Measurements from ENCODE around the gene ATP10B. TPM values are rescaled to one million over a fixed set of nuclear protein-coding genes. Genes with fewer than 3 reads are reported as not detected.

Gene ATP10B
- total RNA-seq, 2 experiments from 2014 or later, result not detected

DNA sequence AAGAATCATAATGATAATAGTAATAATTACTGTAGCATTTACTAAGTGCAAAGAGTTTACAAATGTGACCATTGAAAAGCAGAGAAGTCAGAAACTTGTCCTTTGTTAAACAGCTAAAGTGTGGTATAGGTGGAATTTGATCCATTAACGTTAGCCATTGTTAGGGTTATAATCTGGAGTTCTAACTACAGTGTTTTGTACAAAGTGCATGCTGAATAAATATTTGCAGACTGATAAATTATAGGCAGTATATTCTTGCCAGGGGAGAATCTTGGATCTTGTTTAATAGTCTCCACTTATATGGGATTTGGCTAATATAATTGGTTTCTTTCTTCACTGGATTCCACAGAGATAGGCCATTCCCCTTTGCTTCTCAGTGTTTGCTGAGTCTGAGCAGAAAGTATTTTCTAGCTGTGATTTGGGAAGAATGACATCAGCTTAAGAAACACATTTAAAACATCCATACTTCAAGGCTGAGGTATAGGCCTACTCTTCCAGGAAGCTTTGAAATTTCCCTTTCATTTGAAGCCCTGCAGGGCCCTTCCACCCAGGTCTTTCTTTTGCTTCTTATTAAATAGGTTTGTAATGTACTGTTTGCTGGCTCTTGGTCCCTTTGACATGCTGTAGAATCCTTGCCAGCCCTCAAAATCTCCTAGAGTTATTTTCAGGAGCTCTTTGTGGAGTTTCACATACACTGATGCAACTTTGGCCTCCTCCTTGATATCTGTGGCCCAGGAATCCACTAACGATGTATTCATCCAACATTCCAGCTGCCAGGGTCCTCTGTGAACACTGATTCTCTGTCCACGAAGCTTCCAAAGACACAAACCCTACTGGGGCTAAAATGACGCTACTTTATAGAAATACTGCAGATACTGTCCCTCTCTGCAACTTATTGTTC is 51.4 kb downstream of the ATP10B start:
- Mint-ChIP-seq H3K27ac (no peak overlapping the region), H3K4me1 (ENCODE audit: low read depth) (no peaks in the 10 kb centered on the region), H3K27me3 (no peaks in the 10 kb centered on the region), H3K36me3 (no peaks in the 10 kb centered on the region), H3K9me3 (no peaks in the 10 kb centered on the region), H3K4me3 (no peak overlapping the region)
- intact Hi-C loops (cut with micrococcal nuclease), result no loop called here
- ChIA-PET CTCF (no interaction called here), POLR2A (no interaction called here)
- DNase-seq, result no peak

DNA sequence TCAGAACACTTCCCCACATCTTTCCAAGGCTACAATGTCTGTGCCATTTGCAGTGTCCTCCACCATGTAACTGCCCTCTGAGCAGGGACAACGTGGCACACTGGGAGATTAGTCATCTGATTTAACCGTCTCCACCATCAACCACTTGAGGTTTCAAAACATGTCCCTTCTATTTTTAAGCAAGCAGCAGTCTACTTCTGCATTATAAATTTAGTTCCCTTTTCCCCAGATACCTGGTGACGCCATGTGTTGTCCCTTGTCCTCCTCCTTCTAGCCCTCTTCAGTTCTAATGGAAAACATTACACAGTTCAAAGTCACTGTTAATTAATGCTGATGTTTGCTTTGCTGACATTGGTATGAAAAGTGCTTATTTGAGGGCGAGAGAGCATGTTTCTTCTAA is 52.8 kb downstream of the ATP10B start:
- ChIA-PET POLR2A (no interaction called here), CTCF (no interaction called here)
- no peaks in the 10 kb centered on the region for H3K36me3 Mint-ChIP-seq
- H3K27me3 Mint-ChIP-seq, result no peaks in the 10 kb centered on the region
- no peaks in the 10 kb centered on the region for H3K9me3 Mint-ChIP-seq
- no peak overlapping the region for H3K27ac Mint-ChIP-seq
- no peak overlapping the region for H3K4me3 Mint-ChIP-seq
- intact Hi-C loops (cut with micrococcal nuclease), result no loop called here
- DNase-seq, result no peak
- H3K4me1 Mint-ChIP-seq (ENCODE audit: low read depth), result no peaks in the 10 kb centered on the region

DNA sequence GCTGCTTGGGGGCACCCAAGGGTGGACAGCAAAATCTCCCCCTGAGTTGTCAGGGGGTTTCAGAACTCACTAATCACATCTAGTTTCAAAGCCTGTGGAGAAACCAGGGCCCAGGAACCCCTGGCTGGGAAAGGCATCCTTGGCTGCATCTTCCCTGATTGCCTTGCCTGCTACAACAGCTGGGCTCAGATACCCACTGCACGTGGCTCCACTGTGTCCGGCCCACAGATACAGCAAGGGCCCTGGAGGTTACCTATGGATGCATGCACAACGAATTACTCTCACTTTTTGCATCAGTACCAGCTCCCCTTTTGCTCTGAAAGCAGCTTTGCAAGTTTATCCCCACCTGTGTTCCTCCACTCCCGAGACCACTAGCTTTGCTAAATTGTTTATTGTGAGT is 55.0 kb downstream of the ATP10B start:
- CTCF ChIA-PET, result no interaction called here
- H3K27me3 Mint-ChIP-seq, result no peaks in the 10 kb centered on the region

DNA sequence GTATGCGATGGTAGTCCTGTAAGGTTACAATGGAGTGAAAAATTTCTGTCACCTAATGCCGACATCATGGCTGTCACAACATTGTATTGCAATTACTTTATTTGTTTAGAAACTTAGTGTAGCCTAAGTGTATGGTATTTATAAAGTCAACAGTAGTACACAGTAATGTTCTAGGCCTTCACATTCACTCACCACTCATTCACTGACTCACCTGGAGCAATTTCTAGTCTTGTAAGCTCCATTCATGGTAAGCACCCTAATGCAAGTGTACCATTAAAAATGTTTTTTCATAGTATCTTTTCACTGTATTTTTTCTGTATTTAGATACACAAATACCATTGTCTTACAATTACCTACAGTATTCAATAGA is 58.5 kb downstream of the ATP10B start:
- POLR2A ChIA-PET, result no interaction called here
- H3K4me1 Mint-ChIP-seq (ENCODE audit: low read depth), result no peaks in the 10 kb centered on the region
- H3K27ac Mint-ChIP-seq, result no peak overlapping the region
- DNase-seq, result no peak
- intact Hi-C loops (cut with micrococcal nuclease), result no loop called here
- H3K9me3 Mint-ChIP-seq, result no peaks in the 10 kb centered on the region
- no peaks in the 10 kb centered on the region for H3K27me3 Mint-ChIP-seq
- no peak overlapping the region for H3K4me3 Mint-ChIP-seq
- CTCF ChIA-PET, result no interaction called here
- no peaks in the 10 kb centered on the region for H3K36me3 Mint-ChIP-seq

More for the DNA sequence above, 55.0 kb downstream of the ATP10B start:
- intact Hi-C loops (cut with micrococcal nuclease), result no loop called here
- no peaks in the 10 kb centered on the region for H3K9me3 Mint-ChIP-seq
- H3K27ac Mint-ChIP-seq, result no peak overlapping the region
- POLR2A ChIA-PET, result no interaction called here
- no peaks in the 10 kb centered on the region for H3K36me3 Mint-ChIP-seq
- H3K4me3 Mint-ChIP-seq, result no peak overlapping the region
- no peak for DNase-seq
- no peaks in the 10 kb centered on the region for H3K4me1 Mint-ChIP-seq (ENCODE audit: low read depth)

DNA sequence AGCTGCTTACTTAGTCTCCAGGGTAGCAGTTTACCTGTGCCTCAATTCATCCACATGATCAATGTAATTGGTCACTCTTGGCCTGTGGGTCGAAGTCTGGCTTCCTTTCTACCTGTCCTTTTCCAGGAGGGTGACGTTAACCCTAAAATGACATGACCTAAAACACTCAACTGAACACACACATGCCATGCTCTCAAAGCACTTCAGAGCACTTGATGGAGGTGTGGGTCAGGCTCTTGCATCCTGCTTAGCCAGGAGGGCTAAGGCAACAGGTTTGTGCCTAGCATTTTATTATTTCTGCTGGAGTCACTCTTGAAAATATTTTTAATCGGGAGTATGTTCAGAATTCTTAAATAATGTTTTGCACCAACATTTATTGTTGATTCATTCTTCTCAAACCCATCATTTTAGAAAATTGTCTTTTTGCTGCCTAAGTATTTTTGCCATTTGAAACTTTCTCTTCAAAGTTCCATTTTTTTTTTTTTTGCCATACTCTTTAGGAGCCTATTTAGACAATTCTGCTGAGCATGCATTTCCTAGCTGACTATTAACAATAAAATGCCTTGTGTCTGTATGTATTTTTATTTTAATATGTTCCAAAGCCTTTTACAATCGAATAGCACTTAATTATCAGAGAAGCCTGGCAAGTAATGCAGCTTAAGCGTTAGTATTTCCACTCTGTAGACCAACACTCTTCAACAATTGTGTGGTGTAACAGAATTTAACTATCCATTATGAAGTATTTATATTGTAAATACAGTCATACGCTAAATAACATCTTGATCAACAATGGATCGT is 59.1 kb downstream of the ATP10B start:
- CTCF ChIA-PET, result no interaction called here
- POLR2A ChIA-PET, result no interaction called here
- Mint-ChIP-seq H3K27me3 (no peaks in the 10 kb centered on the region), H3K4me1 (ENCODE audit: low read depth) (no peaks in the 10 kb centered on the region), H3K4me3 (no peak overlapping the region), H3K36me3 (no peaks in the 10 kb centered on the region), H3K27ac (no peak overlapping the region), H3K9me3 (no peaks in the 10 kb centered on the region)
- intact Hi-C loops (cut with micrococcal nuclease), result no loop called here
- no peak for DNase-seq

GRCh38 chr5:160792281-160792680 is 59.7 kb downstream of the ATP10B start:
- Mint-ChIP-seq H3K27ac (no peak overlapping the region), H3K36me3 (no peaks in the 10 kb centered on the region), H3K27me3 (no peaks in the 10 kb centered on the region), H3K4me3 (no peak overlapping the region), H3K4me1 (ENCODE audit: low read depth) (no peaks in the 10 kb centered on the region), H3K9me3 (no peaks in the 10 kb centered on the region)
- intact Hi-C loops (cut with micrococcal nuclease), result no loop called here
- no peak for DNase-seq
- ChIA-PET POLR2A (no interaction called here), CTCF (no interaction called here)

DNA sequence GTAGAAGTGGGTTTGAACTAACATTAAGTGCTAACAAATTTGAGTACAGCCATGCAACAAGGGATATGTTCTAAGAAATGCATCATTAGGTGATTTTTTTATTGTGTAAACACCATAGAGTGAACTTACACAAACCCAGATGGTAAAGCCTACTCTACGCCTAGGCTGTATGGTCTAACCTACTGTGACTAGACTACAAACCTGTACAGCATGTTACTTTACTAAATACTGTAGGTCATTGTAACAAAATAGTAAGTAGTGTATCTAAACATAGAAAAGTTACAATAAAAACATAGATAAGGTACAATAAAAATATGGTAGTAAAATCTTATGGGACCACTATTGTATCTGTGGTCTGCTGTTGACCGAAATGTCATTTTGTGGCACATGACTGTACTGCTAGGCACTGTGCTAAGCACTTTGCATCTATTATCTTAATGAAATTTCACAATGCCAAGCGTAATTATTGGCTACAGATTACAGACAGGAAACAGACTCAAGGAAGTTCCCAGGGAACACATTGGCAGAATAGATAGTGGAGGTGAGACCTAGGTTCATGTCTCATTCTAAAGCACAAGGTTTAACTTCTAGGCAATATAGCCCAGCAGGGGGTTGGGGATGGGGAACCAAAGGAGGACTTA is 62.7 kb downstream of the ATP10B start:
- no peak overlapping the region for H3K27ac Mint-ChIP-seq
- no peaks in the 10 kb centered on the region for H3K36me3 Mint-ChIP-seq
- no peak overlapping the region for H3K4me3 Mint-ChIP-seq
- H3K4me1 Mint-ChIP-seq (ENCODE audit: low read depth), result no peaks in the 10 kb centered on the region
- no peaks in the 10 kb centered on the region for H3K9me3 Mint-ChIP-seq
- DNase-seq, result no peak
- intact Hi-C loops (cut with micrococcal nuclease), result no loop called here
- H3K27me3 Mint-ChIP-seq, result peaks cover 3% of the 10 kb centered on the region
- ChIA-PET CTCF (interaction anchor here (3.8 kb wide), 1 partner anchor 351 kb away, joined by 30 read pairs; no protein-coding TSS in a partner anchor), POLR2A (no interaction called here)

DNA sequence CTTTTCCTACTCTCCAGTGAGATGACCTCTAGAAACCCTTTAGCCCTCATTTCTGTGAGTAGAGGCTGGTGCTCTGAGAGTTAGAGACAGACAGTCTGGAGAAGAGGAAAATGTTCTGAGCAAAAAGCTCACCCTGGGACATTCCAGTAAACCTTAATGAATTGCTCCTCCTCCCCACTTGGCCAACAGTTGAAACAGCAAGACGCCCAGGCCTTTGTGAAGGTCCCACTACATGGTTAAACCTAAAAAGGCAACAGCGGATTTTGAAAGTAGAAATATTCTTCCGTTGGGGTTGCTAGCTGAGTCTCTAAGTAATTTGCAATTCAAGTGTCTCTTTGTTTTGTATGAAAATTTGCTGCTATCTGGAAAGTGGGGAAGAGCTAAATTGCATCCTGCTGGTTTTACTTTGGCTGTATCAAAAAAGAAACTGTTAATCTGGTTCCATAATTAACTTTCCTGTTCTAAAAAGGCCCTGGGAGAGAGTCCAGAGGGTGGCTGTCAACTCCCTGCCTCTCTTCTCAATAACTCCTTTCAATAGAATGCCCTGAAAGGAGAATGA is 63.8 kb downstream of the ATP10B start:
- intact Hi-C loops (cut with micrococcal nuclease), result no loop called here
- Mint-ChIP-seq H3K9me3 (no peaks in the 10 kb centered on the region), H3K27ac (no peak overlapping the region), H3K27me3 (peaks cover 3% of the 10 kb centered on the region), H3K4me3 (no peak overlapping the region), H3K4me1 (ENCODE audit: low read depth) (no peaks in the 10 kb centered on the region), H3K36me3 (no peaks in the 10 kb centered on the region)
- CTCF ChIA-PET, result interaction anchor here (1.4 to 3.8 kb wide), 3 partner anchors 278 to 350 kb away, joined by 4 to 30 read pairs (median 6); no protein-coding TSS in a partner anchor
- DNase-seq, result no peak
- POLR2A ChIA-PET, result no interaction called here

DNA sequence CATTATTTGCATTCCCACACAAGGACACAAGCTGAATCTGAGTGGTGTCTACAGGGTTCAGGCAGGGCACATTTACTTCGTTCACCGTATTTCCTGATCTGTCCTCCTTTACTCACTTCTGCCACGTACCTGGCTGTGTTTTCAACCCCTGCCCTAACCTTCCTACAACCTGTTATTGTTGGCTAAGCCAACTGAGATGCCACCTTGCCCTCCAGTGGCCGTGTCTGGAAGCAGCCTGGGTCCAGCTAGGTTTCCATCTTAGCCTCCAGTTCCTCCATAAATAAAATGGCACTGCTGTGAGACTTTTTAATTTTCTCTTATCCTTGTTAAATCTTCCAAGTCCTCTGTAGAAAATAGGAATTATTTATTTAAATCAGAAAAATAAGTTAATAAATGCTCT is 64.8 kb downstream of the ATP10B start:
- intact Hi-C loops (cut with micrococcal nuclease), result loop anchor here (1.0 kb wide), 2 partner anchors 279 to 348 kb away; no protein-coding TSS in a partner anchor
- H3K27me3 Mint-ChIP-seq, result peaks cover 3% of the 10 kb centered on the region
- no peaks in the 10 kb centered on the region for H3K4me1 Mint-ChIP-seq (ENCODE audit: low read depth)
- DNase-seq, result peak; percentile 36
- no peak overlapping the region for H3K27ac Mint-ChIP-seq
- ChIA-PET CTCF (interaction anchor here (0.7 to 3.8 kb wide), 5 partner anchors 11 to 349 kb away, joined by 3 to 30 read pairs (median 4); no protein-coding TSS in a partner anchor), POLR2A (no interaction called here)
- H3K4me3 Mint-ChIP-seq, result no peak overlapping the region
- H3K36me3 Mint-ChIP-seq, result no peaks in the 10 kb centered on the region
- H3K9me3 Mint-ChIP-seq, result no peaks in the 10 kb centered on the region

DNA sequence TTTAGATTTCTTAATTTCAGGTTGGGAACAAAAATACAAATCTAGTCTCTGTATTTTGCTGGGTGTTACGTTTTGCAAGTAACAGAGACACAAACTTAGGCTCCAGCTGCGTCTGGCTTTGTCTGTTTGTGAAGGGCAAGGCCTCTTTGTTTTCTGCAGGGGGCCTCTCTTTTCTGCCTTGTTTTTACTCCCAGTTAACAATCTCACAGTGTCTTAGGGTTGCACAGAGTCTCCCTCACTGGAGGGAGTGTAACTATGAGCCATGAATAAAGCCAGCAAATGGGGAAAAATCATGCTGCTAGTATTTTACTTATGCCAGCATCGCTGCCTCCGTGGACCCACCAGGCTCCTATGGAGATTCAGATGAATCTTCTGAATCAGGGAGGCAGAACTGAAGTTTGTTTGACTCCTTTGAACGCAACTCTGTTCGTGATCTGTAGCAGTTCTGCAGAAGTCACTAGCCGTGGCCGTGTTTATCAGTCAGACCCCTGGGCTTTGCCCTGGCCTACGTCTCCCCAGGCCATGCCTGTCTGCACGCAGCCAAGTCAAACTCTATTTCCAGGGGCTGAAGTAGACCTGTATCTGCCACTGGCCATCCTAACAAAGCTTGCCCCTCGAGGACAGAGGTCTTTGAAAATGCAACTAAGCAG is 77.2 kb downstream of the ATP10B start:
- no peak for DNase-seq
- Mint-ChIP-seq H3K4me1 (ENCODE audit: low read depth) (no peaks in the 10 kb centered on the region), H3K27ac (no peak overlapping the region), H3K4me3 (no peak overlapping the region), H3K27me3 (peaks cover 4% of the 10 kb centered on the region), H3K36me3 (no peaks in the 10 kb centered on the region), H3K9me3 (no peaks in the 10 kb centered on the region)
- ChIA-PET POLR2A (no interaction called here), CTCF (interaction anchor here (1.1 kb wide), 1 partner anchor 336 kb away, joined by 3 read pairs; no protein-coding TSS in a partner anchor)
- intact Hi-C loops (cut with micrococcal nuclease), result no loop called here

- Mint-ChIP-seq H3K27me3 (peaks cover 4% of the 10 kb centered on the region), H3K4me3 (no peak overlapping the region), H3K9me3 (no peaks in the 10 kb centered on the region), H3K27ac (no peak overlapping the region), H3K36me3 (no peaks in the 10 kb centered on the region), H3K4me1 (ENCODE audit: low read depth) (no peaks in the 10 kb centered on the region)
- intact Hi-C loops (cut with micrococcal nuclease), result no loop called here
- ChIA-PET POLR2A (no interaction called here), CTCF (no interaction called here)
- no peak for DNase-seq
Observed at GRCh38 chr5:160773646-160774410, 78.2 kb downstream of the ATP10B start.
